ENCODE measurements around the gene TNNT1.
"Not testable (repeated sequence)": the region's sequence is repeated elsewhere in the genome, so short reads cannot be mapped to it uniquely, and the experiment has no call there.

TNNT1 gene

GRCh38 chr19:55149078-55150003, at the start of gene TNNT1:
TSS of gene TNNT1 (minus strand) at chr19:55149206. CDS start at chr19:55147157, 2,049 bp downstream.
- no peak for DNase-seq

DNA sequence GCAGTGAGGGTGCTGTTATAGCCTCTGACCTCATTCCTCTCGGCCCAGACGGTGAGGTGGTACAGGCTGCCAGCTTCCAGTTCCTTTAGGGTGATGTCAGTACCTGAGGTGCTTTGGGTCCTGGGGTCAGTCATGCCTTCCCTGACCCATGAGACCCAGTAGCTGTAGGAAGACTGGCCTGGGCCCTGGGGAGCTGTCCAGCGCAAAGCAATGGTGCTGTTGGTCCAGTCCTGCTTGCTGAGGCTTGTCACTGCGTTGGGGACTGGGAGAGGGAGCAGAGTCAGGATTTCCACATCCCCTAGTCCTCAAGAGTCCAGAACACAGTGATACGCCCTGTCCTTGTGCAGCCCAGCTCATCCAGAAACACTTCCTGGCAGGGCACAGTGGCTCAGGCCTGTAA, 49.6 kb upstream of the TNNT1 start:
- no peak for DNase-seq

- no peak for DNase-seq
Measured at GRCh38 chr19:55197528-55197927, 48.5 kb upstream of the TNNT1 start.

DNA sequence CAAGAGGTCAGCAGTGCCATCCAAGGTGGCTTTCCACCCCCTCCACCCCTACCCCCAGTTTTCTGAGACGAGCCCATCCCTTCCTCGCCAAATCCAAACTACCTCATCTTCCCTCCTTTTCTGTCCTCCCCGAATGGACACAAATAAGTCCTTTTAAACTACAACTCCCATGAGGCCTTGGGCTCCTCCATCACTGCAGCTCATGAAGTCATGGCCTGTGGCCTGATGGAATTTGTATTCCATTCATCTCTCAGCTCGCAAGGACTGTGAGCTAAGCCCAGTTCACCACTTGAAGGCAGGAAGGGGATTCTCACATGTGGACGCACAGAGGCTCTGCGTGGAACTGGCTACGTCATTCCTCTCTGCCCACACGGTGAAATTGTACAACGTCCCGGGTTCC, 47.8 kb upstream of the TNNT1 start:
- DNase-seq = no peak

GRCh38 chr19:55193481-55193880, 44.5 kb upstream of the TNNT1 start:
- no peak for DNase-seq

DNA sequence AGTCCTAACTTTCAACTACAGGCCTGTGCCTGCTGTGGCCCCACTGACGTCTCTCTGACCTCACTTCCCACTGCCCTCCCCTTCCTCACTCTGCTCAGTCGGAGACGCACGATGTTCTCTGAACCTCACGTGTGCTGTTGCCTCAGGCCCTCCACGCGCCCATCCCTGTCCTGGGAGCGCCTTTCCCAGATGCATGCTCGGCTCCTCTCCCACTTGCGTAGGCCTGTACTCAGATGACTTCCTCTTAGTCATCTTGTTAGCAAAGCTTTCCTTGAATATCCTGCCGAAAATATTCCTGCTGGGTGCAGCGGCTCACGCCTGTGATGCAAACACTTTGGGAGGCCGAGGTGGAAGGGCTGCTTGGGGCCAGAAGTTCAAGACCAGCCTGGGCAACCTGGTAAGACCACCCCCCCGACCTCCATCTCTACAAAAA, 40.4 kb upstream of the TNNT1 start:
- no peak for DNase-seq

DNA sequence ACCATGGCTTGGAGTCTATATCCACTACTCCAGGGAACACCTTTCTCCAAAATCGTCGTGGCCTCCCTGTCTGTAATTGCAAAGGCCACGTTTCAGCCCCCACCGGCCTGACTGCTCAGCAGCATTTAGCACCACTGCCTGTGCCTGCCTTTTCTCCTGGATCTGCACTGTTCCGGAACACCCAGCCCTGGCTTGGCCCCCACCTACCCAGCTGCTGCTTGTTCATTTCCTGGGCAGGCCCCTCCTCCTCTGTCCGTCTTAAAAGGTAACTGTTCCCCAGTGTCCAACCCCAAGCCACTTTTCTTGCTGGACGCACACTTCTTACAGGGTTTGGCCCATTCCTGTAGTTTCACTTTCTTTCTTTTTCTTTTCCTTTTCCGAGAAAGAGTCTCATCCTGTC, 39.6 kb upstream of the TNNT1 start:
- no peak for DNase-seq

- DNase-seq = no peak
Measured at GRCh38 chr19:55186080-55186479, 37.1 kb upstream of the TNNT1 start.

DNA sequence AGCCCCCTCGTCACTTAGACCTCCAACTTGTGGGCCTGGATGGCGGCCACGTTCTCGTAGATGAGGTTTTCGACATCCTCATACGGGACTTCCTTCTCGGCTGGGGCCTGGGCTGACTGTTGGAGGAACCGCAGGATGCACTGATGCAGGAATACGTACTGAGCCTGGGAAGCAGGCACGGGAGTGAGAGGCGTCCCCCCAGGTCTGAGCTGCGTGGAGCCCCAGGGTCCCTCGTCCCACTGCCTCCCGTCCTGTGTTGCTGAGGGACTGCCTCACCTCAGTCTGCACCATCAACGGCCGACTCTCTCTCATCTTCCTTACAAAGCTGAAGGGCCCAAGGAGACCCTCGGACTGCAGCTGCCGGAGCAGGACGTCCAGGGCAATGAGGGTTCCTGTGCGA, 32.7 kb upstream of the TNNT1 start:
- no peak for DNase-seq

DNA sequence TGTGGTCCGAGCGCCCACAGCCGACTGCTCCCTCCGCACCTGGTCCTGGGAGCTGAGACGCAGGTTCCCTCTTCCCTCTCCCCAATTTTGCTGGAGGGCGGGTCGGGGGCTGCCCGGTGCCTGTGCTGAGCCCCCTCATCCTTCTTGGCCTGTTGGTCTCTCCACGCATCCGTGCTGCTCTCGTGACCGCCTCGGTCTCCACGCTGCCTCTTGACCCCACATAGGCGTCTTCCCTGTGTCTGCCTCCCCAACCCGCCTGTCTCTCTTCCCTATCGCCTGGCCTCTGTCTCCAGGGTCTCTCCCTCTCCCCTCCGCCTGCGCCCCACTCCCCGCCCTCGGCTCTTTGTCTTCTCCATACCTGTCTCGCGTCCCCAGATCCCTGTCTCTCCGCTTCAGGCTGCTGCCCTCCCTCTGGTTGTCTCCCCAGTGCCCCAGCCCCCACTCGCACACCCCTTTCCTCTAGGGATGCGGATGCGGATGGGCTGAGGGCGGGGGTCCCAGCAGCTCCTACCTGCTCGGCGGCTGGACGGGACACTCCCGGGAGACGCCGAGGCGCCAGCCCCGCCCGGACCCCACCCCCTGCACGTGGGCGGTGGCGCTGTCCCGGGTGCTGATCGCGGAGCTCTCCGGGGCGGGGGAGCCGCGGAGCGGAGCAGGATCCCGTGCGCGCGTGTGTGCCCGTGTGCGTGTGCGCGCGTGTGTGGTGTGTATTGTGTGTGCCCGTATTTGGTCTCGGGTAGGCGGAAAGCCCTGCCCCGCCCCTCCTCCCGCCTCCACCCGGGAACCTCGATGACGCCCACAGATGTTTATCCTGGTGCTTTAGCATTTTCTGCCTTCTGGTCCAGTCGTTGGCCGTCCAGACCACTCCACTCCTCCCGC, 30.8 kb upstream of the TNNT1 start, which contains the start of gene SYT5:
Gene SYT5, minus strand, starts transcription at position 684 of the 879 bp plus-strand sequence. CDS start 1,248 bp downstream, outside the sequence.
- DNase-seq = no peak

DNA sequence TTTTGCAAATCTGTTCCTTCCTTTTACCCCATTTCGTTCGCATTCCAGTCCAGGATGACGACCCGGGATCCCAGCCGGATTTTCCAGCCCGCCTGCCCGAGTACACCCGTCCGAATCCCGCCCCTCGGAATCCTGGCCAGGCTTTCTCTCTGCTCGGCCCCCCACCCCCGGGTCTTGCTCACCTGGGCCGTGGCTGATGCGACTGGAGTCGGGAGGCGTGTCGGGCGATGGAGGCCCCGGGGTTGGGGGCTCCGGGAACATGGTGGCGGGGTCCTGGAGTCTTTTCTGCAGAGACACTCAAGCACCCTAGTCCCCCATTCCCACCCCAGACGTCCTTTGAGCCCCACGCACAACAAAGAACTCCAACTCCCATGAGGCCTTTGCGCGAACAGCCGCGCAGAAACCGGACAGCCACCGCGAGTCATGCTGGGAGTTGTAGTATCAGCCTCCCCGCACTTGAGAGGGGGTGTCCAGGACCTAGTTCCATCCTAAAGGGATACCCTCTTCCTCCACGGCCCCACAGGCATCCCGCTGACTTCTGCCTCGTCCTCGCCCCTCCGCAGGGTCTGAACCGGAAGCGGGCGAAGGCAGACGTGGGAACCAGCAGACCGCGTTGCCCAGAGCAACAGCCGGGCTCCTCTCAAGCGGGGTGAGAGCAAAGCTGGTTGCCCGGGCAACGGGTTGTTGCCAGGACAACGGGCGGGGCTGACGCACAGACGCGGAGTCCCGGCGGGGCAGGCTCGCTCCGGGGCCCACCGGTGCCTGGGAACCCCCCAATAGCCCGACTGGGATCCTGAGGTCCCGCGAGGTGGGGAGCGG, 30.0 kb upstream of the TNNT1 start:
- DNase-seq = peak; percentile 44

DNA sequence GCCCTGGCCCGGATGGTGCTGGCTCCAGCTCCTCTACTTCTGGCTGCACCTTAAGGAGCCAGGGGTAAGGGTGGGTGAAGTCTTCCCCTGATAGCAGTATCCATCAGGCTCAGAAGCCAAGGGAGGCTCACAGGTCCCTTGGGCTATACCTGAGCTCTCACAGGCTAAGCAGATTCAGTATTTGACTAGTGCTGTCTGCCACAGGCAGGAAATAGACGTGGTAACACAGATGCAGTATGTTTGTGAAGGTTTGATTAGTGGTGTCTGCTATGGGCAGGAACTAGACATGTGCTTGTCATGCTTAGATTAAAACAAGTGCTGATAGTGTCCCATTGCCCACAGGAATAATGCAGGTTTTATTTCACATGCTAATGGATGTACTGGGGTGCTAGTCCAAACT, 27.1 kb upstream of the TNNT1 start:
- no peak for DNase-seq

DNA sequence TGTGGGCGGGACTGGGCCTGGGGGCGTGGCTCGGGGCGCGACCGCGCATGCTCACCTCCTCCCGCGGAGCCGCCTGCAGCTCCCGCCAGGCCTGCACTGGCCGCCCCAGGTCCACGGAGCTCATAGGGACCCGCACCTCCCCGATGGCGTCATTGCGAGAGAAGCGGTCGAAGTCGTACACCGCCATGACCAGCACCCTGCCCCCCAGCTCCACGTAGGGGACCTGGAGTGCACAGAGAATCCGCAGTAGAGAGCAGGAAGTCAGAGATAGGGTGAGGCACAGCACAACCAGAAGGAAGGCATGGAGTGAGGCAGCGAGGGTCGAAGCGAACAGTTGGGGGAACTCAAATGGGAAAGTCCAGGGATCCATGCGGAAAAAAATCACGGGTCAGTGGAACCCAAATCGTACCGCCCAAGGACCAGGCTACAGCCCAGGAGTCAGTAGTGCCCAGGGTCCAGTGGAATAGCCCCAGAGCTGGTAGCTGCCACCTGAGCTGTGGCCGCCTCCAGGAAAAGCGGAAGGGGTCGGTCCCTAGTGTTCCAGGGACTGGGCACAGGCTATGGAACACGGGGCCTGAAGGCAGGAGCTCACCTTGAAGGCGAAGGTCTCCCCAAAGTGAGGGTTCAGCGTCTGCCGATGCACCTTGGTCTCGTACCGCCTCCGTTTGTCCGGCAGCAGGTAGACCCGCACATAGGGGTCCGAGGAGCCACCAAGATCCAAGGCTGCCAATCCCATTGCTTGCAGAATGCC, 26.3 kb upstream of the TNNT1 start:
- DNase-seq = no peak

GRCh38 chr19:55174425-55175116, 25.6 kb upstream of the TNNT1 start:
- DNase-seq = no peak

DNA sequence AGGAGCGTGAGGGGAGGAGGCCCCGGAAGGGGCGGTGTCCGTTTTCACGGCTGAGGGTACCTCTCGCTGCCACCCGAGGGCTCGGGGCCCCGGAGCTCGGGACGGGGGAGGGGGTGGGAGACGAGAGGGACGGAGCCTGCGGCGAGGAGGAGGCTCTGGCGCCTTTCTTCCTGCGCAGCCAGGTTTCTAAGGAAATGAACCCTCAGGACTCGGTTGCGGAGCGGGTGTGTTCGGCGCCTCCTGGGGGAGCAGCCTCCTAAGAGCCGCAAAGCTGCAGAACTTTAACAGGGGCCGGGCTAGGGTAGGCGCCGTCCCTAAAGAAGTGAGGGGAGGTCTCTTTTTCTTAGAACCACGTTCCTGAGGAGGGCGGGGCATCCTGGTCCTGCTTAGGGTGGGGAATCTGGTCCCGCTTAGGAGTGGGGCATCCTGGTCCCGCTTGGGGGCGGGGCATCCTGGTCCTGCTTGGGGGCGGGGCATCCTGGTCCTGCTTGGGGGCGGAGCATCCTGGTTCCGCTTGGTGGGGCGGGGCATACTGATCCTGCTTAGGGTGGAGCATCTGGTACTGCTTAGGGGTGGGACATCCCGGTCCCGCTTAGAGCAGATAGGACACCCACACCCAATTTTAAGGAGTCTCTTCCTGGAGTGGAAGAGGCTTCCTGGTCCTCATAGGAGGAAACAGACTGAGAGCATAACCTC, 24.9 kb upstream of the TNNT1 start:
- peak; percentile 7 for DNase-seq

DNA sequence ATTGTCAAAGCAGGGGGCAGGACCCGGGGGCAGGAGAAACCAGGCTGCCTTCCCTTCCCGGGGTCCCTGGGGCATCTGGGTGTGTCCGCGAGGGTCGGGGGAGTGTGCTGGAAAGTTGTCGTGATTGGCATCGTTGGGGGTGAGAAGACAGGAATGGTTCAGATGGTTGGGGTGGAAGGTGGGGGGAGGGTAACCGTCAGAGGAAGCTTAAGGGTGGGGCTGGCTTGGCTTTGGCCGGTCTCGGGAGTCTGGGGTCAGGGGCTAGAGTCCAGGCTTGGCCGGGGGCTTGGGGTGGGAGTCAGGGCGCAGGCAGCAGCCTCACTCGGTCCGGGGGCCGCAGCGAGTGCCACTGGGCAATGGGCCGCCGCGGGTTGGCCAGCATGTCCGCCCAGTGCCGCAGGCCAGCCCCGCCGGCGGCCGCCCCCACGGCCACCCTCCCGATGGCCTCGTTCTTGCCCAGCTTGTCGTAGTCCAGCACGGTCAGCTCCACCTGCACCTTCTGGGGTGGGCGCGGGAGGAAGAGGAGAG, 24.2 kb upstream of the TNNT1 start:
- no peak for DNase-seq

DNA sequence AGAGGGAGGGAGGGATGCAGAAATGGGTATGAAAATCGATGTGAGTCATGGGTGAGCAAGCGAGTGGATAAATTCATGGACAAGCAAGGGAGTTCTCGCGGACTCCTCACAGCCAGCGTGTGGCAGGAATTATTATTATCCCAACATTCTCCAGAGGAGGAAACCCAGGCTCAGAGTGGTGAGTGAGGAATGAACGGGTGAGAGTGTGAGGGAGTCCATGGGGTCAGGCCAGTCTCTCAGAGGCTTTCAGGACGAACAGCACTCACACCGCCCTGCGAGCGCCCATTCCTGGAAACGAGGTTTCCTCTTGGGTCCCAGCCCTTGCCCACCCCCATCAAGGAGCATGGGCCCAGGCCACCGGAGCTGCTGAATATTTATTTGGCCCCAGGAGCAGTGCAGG, 23.7 kb upstream of the TNNT1 start:
- DNase-seq = no peak

- DNase-seq = not testable (repeated sequence)
Measured at GRCh38 chr19:55172318-55172717, 23.3 kb upstream of the TNNT1 start.

GRCh38 chr19:55171440-55171839, 22.4 kb upstream of the TNNT1 start:
- no peak for DNase-seq

DNA sequence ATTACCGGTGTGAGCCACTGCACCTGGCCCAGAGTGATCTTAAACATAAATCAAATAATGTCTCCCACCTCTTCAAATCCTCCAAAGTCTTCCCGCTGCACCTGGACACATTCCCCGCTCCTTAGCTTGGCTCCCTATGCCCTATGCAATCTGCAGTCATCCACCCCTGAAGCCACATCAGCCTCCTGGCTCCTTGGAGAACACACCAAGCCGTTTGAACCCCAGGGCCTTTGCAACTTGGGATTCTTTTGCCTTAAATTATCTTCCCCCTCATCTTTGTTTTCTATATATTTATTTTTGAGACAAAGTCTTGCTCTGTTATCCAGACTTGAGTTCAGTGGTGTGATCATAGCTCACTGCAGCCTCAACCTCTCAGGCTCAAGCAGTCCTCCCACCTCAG, 20.1 kb upstream of the TNNT1 start:
- no peak for DNase-seq
